ENCODE data around the gene CCDC34.
"Not testable (repeated sequence)": the region's sequence is repeated elsewhere in the genome, so short reads cannot be mapped to it uniquely, and the experiment has no call there.

CCDC34 gene

GRCh38 chr11:27339941-27340340 lies 23.1 kb downstream of the CCDC34 start:
- no peak overlapping the region for H3K4me3 ChIP-seq (ENCODE audit: control insufficient read depth, low read depth, low read length)
- DNase-seq (ENCODE audit: low read depth) = no peak
- no peak for TF ChIP-seq CTCF (IDR thresholded peaks at IDR 0.05; ENCODE audit: control insufficient read depth, insufficient read depth, low read depth, low read length, missing control alignments)

GRCh38 chr11:27334764-27335163 lies 28.3 kb downstream of the CCDC34 start:
- DNase-seq (ENCODE audit: low read depth); H3K4me3 ChIP-seq (ENCODE audit: control insufficient read depth, low read depth, low read length): not testable (repeated sequence)

DNA sequence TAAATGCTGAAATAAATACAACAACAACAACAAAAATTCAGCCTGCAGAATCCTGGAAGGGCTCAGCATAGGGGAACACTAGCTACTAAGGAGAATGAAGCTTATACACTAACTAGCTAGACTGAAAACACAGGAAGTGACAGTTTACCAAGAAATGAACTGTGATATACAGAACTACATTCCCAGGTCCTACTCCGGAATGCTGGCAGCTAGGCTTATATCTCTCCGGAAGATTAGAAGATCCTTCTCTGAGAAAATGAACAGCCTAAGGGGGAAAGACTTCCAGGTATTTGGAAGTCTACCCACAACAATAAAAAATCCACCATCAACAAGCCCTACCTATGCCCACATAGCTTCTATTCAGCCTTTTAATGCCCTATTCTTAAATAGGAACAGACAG lies 31.0 kb downstream of the CCDC34 start:
- TF ChIP-seq CTCF (IDR thresholded peaks at IDR 0.05; ENCODE audit: control insufficient read depth, insufficient read depth, low read depth, low read length, missing control alignments) = no peak
- no peak overlapping the region for H3K4me3 ChIP-seq (ENCODE audit: control insufficient read depth, low read depth, low read length)
- no peak for DNase-seq (ENCODE audit: low read depth)

DNA sequence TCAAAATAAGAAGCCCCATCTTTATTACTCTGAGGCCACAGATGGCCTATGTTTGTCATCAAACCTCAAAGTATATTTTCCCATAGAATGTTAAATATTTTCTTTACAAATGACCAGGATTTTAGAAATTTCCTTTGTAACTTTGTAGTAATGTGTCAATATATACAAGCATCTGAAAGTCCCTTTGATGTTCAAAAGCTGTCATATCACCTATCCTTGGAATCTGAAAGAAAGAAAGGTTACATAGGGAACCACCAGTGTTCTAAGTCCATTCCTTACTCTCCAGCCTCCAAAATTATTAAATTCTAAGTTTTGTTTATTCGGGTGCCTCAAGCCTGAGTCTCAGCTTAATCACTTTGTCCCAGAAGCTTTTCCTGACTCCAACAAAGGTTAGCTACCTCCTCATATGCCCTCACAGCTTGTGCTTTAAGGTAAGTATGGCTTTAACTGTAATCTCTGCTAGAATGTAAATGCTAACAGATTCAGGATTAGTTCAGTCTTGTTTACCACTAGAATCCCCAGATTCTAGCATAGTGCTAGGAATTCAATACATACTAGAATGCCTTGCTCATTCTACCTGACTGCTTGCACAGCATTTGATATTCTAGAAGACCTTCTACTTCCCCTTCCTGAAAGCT lies 32.3 kb downstream of the CCDC34 start:
- H3K4me3 ChIP-seq (ENCODE audit: control insufficient read depth, low read depth, low read length) = no peak overlapping the region
- TF ChIP-seq CTCF (IDR thresholded peaks at IDR 0.05; ENCODE audit: control insufficient read depth, insufficient read depth, low read depth, low read length, missing control alignments) = no peak
- no peak for DNase-seq (ENCODE audit: low read depth)

DNA sequence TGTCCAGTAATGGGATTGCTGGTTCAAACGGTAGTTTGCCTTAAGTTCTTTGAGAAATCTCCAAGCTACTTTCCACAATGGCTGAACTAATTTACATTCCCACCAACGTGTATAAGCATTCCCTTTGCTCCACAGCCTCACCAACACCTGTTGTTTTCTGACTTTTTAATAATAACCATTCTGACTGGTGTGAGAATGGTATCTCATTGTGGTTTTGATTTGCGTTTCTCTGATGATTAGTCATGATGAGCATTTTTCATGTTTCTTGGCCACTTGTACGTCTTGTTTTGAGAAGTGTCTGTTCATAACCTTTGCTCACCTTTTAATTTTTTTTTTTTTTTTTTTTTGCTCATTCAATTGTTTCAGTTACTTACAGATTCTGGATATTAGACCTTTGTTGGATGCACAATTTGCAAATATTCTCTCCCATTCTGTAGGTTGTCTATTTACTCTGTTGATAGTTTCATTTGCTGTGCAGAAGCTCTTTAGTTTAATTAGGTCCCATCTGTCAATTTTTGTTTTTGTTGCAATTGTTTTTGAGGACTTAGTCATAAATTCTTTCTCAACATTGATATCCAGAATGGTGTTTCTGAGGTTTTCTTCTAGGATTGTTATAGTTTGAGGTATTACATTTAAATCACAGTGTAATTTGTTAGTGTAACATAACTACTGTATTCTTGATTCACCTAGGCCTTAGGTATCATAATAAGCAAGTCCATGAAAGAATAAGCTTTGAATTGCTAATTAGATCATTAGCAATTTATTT lies 33.0 kb downstream of the CCDC34 start:
- DNase-seq (ENCODE audit: low read depth) = no peak
- no peak overlapping the region for H3K4me3 ChIP-seq (ENCODE audit: control insufficient read depth, low read depth, low read length)
- no peak for TF ChIP-seq CTCF (IDR thresholded peaks at IDR 0.05; ENCODE audit: control insufficient read depth, insufficient read depth, low read depth, low read length, missing control alignments)

DNA sequence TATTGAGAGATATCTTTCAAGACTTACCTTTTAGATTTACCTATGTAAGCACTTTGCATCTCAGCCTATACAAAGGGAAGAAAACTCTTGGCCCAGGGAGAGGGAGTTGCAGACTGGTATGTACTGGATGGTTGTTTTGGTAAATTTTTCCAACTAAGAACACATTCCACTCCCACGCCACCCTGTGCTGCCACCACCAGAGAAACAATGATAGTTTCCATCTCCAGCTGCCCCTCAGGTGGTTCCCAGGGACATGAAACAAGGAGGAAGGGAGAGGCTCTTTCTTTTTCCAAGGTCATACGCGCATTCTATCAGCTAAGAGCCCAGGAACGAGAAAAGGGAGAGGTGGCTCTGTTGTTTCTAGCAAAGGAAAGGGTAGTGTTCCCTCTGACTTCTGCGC lies 34.4 kb downstream of the CCDC34 start:
- no peak overlapping the region for H3K4me3 ChIP-seq (ENCODE audit: control insufficient read depth, low read depth, low read length)
- DNase-seq (ENCODE audit: low read depth) = no peak
- TF ChIP-seq CTCF (IDR thresholded peaks at IDR 0.05; ENCODE audit: control insufficient read depth, insufficient read depth, low read depth, low read length, missing control alignments) = no peak

- not testable (repeated sequence) for H3K4me3 ChIP-seq (ENCODE audit: control insufficient read depth, low read depth, low read length); DNase-seq (ENCODE audit: low read depth)
These were observed 36.0 kb downstream of the CCDC34 start for GRCh38 chr11:27327064-27327463.

DNA sequence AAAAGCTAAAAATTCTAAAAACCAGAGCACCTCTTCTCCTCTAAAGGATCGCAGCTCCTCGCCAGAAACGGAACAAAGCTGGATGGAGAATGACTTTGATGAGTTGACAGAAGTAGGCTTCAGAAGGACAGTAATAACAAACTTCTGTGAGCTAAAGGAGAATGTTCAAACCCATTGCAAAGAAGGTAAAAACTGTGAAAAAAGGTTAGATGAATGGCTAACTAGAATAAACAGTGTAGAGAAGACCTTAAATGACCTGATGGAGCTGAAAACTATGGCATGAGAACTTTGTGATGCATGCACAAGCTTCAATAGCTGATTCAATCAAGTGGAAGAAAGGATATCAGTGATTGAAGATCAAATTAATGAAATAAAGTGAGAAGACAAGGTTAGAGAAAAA lies 40.8 kb downstream of the CCDC34 start:
- DNase-seq (ENCODE audit: low read depth); H3K4me3 ChIP-seq (ENCODE audit: control insufficient read depth, low read depth, low read length): not testable (repeated sequence)

DNA sequence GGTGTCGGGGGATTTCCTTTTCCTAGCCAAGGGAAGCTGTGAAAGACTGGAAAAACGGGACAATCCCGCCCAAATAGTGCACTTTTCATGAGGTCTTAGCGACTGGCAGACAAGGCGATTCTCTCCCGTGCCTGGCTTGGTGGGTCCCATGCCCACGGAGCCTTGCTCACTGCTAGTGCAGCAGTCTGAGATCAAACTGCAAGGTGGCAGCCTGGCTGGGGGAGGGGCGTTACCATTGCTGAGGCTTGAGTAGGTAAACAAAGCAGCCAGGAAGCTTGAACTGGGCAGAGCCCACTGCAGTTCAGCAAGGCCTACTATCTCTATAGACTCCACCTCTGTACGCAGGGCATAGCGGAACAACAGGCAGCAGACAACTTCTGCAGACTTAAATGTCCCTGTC lies 41.7 kb downstream of the CCDC34 start:
- DNase-seq (ENCODE audit: low read depth); H3K4me3 ChIP-seq (ENCODE audit: control insufficient read depth, low read depth, low read length): not testable (repeated sequence)
